Mucosa of descending colon (tissue), 3 donors: ENCODE results near the gene AKAP9. TPM values are rescaled to one million over a fixed set of nuclear protein-coding genes. Genes with fewer than 3 reads are reported as not detected.

Experiments used
- ATAC-seq: fragments of 200-7000 bp; cut with Tn5 transposase; one replicate; pipeline ENCODE4 v1.9.1; 2020; ENCODE audit warnings: mild to moderate bottlenecking, moderate library complexity
- DNase-seq, 3 donors: peaks; one replicate each; pipeline ENCODE4 v3.0.0-alpha.2; 2020
- H3K36me3 ChIP-seq: fragments of 200-600 bp; one replicate; pipeline ENCODE4 v1.8.0; 2021; ENCODE audit warnings: low read depth, mild to moderate bottlenecking
- H3K4me1 ChIP-seq: fragments of 200-600 bp; one replicate; pipeline ENCODE4 v1.8.0; 2021; ENCODE audit warnings: low read depth, mild to moderate bottlenecking
- H3K4me3 ChIP-seq: fragments of 200-600 bp; one replicate; pipeline ENCODE4 v1.8.0; 2021; ENCODE audit warnings: mild to moderate bottlenecking
- H3K9me3 ChIP-seq: fragments of 200-600 bp; one replicate; pipeline ENCODE4 v1.8.0; 2021; ENCODE audit warnings: mild to moderate bottlenecking
- CTCF ChIP-seq: fragments of 200-600 bp; IDR thresholded peaks from one replicate; pipeline ENCODE4 v1.8.0; 2022; ENCODE audit warnings: antibody characterized with exemption, mild to moderate bottlenecking
- intact Hi-C, 2 donors: fragments of 100-400 bp; cut with DNase I in 1 of 2; cut with micrococcal nuclease in 1 of 2; formaldehyde crosslinking; loops; one replicate each; pipeline versions ENCODE4 v1.11.0 to v1.11.1; 2022; cut with DNase I, micrococcal nuclease
- total RNA-seq, 3 donors: library from RNA; stranded (reverse); fragmentation: NEBNext Ultra II Directional in 2 of 3; extraction: Animal tissue kit (Norgen Biotek cat#: 25700) in 2 of 3; gene quantifications; one replicate each; pipeline versions ENCODE4 v1.2.1 to v1.2.4, GENCODE V29; 2021 to 2023
- donor health status: DM: no; HTN: no; CAD: no; lungs with moderate emphysema.
- donor health status: DM: no; HTN: no; CAD: no.
- donor health status: DM: no; HTN: yes; CAD: no.

AKAP9 gene
- total RNA-seq, 3 donors from 2014 or later = 119 to 206 (median 137) TPM

DNA sequence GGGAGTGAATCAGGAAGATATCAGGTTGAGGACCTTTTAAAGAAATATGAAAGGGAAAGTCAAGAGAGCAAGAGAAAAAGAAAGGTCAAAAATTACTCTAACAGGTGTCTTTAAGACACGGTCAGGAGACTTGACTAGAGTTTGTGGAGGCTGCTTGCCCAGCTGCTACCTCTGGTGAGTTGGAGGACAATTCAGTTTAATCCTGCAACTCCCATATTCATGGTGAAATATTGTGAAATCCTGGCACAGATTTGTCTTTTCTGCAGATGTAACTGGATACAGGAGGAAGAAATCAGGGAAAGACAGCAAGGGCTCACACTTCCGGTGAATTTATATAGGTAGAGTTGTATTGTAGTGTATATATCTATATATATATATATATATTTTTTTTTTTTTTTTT is 93.5 kb downstream of the AKAP9 start:
- H3K9me3 ChIP-seq = no peaks in the 10 kb centered on the region
- DNase-seq (no peak), ATAC-seq (no peak)
- no peak overlapping the region for H3K4me3 ChIP-seq
- no peaks in the 10 kb centered on the region for H3K4me1 ChIP-seq
- H3K36me3 ChIP-seq = no peaks in the 10 kb centered on the region
- no peak for TF ChIP-seq CTCF
- intact Hi-C loops = no loop called here

DNA sequence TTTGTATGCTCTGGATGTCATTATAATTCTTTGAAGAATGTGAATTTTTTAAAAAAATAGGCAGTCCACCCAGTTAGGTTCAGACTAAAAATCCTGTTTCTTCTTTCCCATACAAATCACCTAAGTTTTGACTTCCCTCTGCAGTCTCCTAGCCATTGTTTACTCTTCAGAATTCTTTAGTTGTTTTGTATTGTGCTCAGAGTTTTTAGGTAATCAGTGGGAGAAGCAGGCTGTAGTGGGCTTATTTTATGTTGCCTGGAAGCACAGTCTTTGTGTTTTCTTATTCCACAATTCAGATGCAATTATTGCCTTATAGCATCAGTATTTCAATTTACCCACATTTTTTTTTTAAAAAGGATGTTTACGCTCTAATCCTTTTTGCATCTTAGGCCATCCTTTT is 94.9 kb downstream of the AKAP9 start:
- Histone ChIP-seq H3K9me3 (no peaks in the 10 kb centered on the region), H3K4me1 (no peaks in the 10 kb centered on the region), H3K36me3 (no peaks in the 10 kb centered on the region), H3K4me3 (no peak overlapping the region)
- no peak for TF ChIP-seq CTCF
- no peak for ATAC-seq
- no peak for DNase-seq
- intact Hi-C loops = no loop called here

DNA sequence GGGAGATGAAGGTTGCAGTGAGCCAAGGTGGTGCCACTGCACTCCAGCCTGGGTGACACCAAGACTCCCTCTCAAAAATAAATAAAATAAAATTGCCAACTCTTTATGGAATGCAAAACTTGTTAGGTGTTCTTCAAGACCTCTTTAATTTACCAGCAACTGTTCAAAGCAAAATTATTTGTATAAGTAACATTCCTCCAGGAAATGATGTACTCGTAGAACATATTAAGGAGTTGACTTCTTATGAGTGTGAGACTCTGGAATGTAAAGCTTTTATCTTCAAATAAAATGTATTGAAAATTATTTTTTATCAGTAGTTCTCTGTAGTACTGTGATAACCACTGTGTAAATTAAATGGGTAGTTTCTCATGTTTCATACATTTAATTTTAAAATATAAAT is 99.2 kb downstream of the AKAP9 start:
- no peaks in the 10 kb centered on the region for H3K9me3 ChIP-seq
- ATAC-seq (no peak), DNase-seq (no peak)
- no peaks in the 10 kb centered on the region for H3K36me3 ChIP-seq
- intact Hi-C loops = no loop called here
- no peak for TF ChIP-seq CTCF
- H3K4me1 ChIP-seq = no peaks in the 10 kb centered on the region
- no peak overlapping the region for H3K4me3 ChIP-seq

DNA sequence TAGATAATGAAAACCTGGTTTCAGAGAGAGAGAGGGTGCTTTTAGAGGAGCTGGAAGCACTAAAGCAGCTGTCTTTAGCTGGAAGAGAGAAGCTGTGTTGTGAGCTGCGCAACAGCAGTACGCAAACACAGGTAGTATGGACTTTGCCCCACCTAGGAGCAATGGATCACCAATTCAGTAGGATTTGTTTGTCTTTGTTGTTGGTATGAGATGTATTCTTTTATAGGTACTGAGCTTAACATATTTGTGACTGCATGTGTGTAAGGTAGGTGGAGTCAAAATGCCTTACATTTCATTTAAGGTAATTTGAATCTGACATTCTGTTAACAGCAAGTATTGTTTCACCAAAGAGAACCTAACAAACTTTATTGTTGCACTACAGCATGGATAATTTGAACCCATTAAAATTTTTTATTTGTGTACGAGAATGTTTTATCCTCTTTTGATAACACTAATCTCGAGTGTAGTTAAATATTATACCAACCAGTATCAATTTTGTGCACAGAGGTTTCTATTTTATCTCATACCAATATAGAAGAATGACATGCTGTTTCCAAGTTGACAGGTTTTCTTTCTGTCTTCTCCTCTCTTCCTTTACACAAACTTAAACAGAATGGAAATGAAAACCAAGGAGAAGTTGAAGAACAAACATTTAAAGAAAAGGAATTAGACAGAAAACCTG is 101.5 kb downstream of the AKAP9 start:
- DNase-seq = peak in 2 of 3 donors; percentile 36 to 86
- intact Hi-C loops = no loop called here
- H3K9me3 ChIP-seq = no peaks in the 10 kb centered on the region
- no peak for TF ChIP-seq CTCF
- H3K4me3 ChIP-seq = no peak overlapping the region
- peak; percentile 98 for ATAC-seq
- H3K36me3 ChIP-seq = no peaks in the 10 kb centered on the region
- no peaks in the 10 kb centered on the region for H3K4me1 ChIP-seq

DNA sequence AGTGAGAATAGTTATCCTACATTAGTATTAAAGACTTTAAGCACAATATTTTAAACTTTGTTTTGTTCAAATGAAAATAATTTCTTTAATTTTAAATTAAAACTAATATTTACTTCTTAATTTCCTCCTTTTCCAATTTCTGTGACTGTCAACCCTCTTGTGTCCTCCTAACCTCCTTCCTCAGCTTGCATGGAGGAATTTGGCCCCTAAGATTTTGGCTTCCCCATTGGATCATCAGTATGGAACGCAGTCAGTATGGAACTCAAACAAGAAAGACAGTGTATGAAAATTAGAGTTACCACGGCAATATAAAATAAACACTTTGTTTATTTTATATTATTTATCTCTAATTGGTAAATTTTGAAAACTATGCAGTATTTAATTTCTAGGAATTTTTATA is 102.4 kb downstream of the AKAP9 start:
- no peak for TF ChIP-seq CTCF
- H3K36me3 ChIP-seq = no peaks in the 10 kb centered on the region
- ATAC-seq = no peak

DNA sequence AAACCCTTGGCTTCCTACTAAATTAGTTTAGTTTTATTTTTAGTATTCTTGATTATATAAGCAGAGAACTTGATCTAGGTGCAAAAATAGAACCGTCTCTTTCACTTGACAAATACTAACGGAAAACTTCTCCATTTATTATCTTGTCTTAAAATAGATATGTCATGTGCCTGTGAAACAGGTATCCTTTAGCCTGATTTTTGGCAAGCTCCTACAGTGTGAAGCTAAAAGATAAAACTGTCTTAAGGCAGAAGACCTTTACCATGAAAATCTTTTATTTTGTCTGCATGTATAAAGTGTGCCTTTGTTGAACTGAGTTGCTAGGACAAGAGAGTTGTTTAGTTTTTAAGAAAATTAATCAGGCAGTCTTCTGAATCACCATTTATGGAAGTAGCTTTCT is 103.0 kb downstream of the AKAP9 start:
- no peak for TF ChIP-seq CTCF
- ATAC-seq (no peak), DNase-seq (no peak)
- intact Hi-C loops = no loop called here
- no peaks in the 10 kb centered on the region for H3K9me3 ChIP-seq
- no peaks in the 10 kb centered on the region for H3K4me1 ChIP-seq
- no peak overlapping the region for H3K4me3 ChIP-seq
- H3K36me3 ChIP-seq = no peaks in the 10 kb centered on the region

More for the DNA sequence above, 102.4 kb downstream of the AKAP9 start:
- Histone ChIP-seq H3K4me1 (no peaks in the 10 kb centered on the region), H3K9me3 (no peaks in the 10 kb centered on the region), H3K4me3 (no peak overlapping the region)
- intact Hi-C loops = no loop called here
- DNase-seq = no peak
